Chondrocyte (in vitro differentiated cells): ENCODE data around the gene LSM3. TPM values are rescaled to one million over a fixed set of nuclear protein-coding genes. Genes with fewer than 3 reads are reported as not detected.

ENCODE experiments used
- DNase-seq: peaks from one replicate; pipeline ENCODE4 v3.0.0; 2021; ENCODE audit warnings: mixed read lengths, low spot score
- H3K27ac Mint-ChIP-seq: one replicate; pipeline ENCODE4 v1.8.0; 2021; ENCODE audit warnings: mild to moderate bottlenecking, moderate library complexity, mixed read lengths; ENCODE audit not compliant: unreplicated experiment
- H3K27me3 Mint-ChIP-seq: 2 replicates; pipeline ENCODE4 v1.8.0; 2021; ENCODE audit warnings: low read depth, mixed read lengths
- H3K36me3 Mint-ChIP-seq: 2 replicates; pipeline ENCODE4 v1.8.0; 2021; ENCODE audit warnings: low read depth, mixed read lengths
- H3K4me1 Mint-ChIP-seq: 2 replicates; pipeline ENCODE4 v1.8.0; 2021; ENCODE audit warnings: low read depth, mild to moderate bottlenecking, mixed read lengths
- H3K4me3 Mint-ChIP-seq: one replicate; pipeline ENCODE4 v1.8.0; 2021; ENCODE audit warnings: mild to moderate bottlenecking, moderate library complexity, mixed read lengths; ENCODE audit not compliant: unreplicated experiment
- H3K9me3 Mint-ChIP-seq: 2 replicates; pipeline ENCODE4 v1.8.0; 2021; ENCODE audit warnings: low read depth, mixed read lengths
- total RNA-seq: library from RNA; stranded (reverse); gene quantifications from 3 replicates; pipeline ENCODE4 v1.2.1, GENCODE V29; 2021
- TF ChIP-seq, protein P1 (sequence below): fragments of 200-600 bp; sonication (generic); IDR thresholded peaks from 2 replicates; pipeline ENCODE4 v1.5.0; 2021; ENCODE audit warnings: antibody characterized with exemption, mild to moderate bottlenecking, moderate library complexity

The LSM3 gene
- total RNA-seq, 1 donor from 2014 or later, result 8.1 TPM

GRCh38 chr3:14166877-14167603 is 11.6 kb upstream of the LSM3 start:
- TF ChIP-seq, protein P1, sequence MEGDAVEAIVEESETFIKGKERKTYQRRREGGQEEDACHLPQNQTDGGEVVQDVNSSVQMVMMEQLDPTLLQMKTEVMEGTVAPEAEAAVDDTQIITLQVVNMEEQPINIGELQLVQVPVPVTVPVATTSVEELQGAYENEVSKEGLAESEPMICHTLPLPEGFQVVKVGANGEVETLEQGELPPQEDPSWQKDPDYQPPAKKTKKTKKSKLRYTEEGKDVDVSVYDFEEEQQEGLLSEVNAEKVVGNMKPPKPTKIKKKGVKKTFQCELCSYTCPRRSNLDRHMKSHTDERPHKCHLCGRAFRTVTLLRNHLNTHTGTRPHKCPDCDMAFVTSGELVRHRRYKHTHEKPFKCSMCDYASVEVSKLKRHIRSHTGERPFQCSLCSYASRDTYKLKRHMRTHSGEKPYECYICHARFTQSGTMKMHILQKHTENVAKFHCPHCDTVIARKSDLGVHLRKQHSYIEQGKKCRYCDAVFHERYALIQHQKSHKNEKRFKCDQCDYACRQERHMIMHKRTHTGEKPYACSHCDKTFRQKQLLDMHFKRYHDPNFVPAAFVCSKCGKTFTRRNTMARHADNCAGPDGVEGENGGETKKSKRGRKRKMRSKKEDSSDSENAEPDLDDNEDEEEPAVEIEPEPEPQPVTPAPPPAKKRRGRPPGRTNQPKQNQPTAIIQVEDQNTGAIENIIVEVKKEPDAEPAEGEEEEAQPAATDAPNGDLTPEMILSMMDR, result no peak
- Mint-ChIP-seq H3K4me1 (peaks cover 31% of the 10 kb centered on the region), H3K27me3 (no peaks in the 10 kb centered on the region), H3K36me3 (peaks cover 68% of the 10 kb centered on the region), H3K4me3 (no peak overlapping the region), H3K9me3 (peaks cover 9% of the 10 kb centered on the region), H3K27ac (peak overlapping the region; percentile 82)
- DNase-seq, result no peak

DNA sequence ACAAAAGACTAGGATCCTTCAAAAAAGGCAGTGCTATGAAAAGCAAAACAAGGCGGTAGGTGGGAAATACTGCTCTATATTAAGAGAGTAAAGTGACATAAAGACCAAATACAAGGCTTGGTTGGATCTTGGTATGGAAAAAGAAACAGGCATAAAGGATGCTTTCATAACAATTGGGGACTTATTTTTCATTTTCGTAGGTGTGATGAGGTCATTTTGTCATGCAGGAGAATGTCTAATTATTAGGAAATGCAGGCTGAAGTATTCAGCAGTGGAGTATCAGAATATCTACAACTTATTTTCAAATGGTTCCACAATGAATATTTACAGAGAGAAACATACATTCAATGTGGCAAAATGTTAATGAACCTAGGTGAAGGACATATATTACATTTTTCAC is 9.2 kb upstream of the LSM3 start:
- peaks cover 31% of the 10 kb centered on the region for H3K4me1 Mint-ChIP-seq
- no peaks in the 10 kb centered on the region for H3K27me3 Mint-ChIP-seq
- no peak overlapping the region for H3K27ac Mint-ChIP-seq
- H3K4me3 Mint-ChIP-seq, result no peak overlapping the region
- H3K9me3 Mint-ChIP-seq, result no peaks in the 10 kb centered on the region
- TF ChIP-seq, protein P1, result no peak
- DNase-seq, result no peak
- H3K36me3 Mint-ChIP-seq, result peaks cover 56% of the 10 kb centered on the region

DNA sequence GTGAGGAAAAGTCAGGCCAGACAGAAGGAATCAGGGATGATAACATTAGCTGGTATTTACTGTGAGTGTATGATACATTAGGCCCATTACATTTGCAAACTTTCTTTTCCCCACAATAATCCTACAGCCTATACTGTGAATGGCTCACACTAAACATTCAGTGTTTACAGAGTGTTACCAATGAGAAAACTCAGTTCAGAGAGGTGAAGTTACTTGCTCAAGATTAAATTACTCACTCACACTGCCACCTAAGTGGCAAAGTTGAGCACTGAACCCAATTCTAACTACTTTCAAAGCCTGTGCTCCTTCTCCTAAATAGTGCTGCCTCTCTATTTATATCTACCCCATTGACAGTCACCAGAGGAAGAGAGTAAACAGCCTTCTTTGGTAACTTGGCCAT is 8.7 kb upstream of the LSM3 start:
- Mint-ChIP-seq H3K4me1 (peaks cover 33% of the 10 kb centered on the region), H3K27ac (peak overlapping the region; percentile 58), H3K36me3 (peaks cover 52% of the 10 kb centered on the region), H3K27me3 (no peaks in the 10 kb centered on the region), H3K4me3 (no peak overlapping the region), H3K9me3 (no peaks in the 10 kb centered on the region)
- TF ChIP-seq, protein P1, result no peak
- DNase-seq, result no peak

DNA sequence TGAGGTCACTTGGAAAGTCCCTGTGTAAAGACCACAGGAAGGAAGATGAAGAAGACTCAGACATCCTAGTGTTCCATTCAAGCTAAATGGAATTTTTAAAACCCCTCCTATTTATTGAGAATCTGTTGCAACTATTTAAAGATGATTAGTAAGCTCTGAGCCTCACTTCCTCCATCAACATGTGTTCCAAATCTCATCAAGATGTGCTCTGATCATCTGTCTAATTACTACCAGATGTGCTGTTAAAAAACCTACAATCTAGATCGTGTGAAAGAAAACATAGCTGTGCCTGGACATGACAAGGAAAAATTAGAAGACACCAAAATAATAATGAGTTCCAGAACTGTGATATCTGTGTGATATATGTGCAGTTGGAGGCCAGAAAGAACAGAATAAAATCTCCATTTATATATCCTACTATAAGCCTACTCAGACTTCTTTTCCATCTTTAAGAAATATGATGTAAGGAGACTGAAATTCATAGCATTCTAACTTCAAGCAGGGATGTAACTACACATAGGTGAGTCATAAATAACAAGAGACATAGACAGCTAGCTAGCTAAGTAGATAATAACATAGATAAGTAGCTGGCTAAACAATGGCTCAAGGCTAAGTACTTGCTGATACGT is 8.0 kb upstream of the LSM3 start:
- Mint-ChIP-seq H3K27ac (peak overlapping the region; percentile 58), H3K4me1 (peaks cover 41% of the 10 kb centered on the region), H3K27me3 (no peaks in the 10 kb centered on the region), H3K36me3 (peaks cover 46% of the 10 kb centered on the region), H3K9me3 (no peaks in the 10 kb centered on the region), H3K4me3 (no peak overlapping the region)
- TF ChIP-seq, protein P1, result no peak
- DNase-seq, result no peak

DNA sequence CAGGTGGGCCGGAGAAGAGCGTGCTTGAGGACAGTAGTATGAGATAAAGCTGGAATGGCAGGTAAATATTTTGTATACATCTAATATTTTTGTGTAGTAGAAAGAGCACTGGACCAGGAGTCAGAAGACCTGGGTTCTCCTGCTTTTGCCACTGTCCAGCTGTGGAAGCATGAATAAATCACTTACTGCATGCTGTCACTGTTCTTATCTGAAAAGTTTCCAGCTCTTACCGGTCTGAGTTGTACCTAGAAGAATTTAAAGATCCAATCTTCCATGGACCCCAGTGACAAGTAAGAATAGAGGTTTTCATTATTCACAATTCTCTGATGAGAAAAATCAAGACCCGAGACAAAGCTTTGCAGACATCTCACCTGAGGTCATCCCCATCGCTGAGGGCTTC is 6.1 kb upstream of the LSM3 start:
- H3K4me1 Mint-ChIP-seq, result peaks cover 43% of the 10 kb centered on the region
- no peaks in the 10 kb centered on the region for H3K27me3 Mint-ChIP-seq
- no peak for DNase-seq
- H3K36me3 Mint-ChIP-seq, result peaks cover 32% of the 10 kb centered on the region
- no peak overlapping the region for H3K4me3 Mint-ChIP-seq
- TF ChIP-seq, protein P1, result no peak
- H3K27ac Mint-ChIP-seq, result no peak overlapping the region
- no peaks in the 10 kb centered on the region for H3K9me3 Mint-ChIP-seq
